BJ (cell line): ENCODE results near the gene ACADSB. TPM values are rescaled to one million over a fixed set of nuclear protein-coding genes. Genes with fewer than 3 reads are reported as not detected.

Source experiments
- CTCF ChIA-PET: fragments of 350-600 bp; formaldehyde crosslinking; extraction: SDS; loops from one replicate; lab custom pipeline; 2021; ENCODE audit warnings: antibody characterized with exemption, inconsistent platforms; lab: Yijun Ruan, JAX
- POLR2A ChIA-PET: fragments of 300-600 bp; sonication (Branson Sonifier 250); formaldehyde crosslinking; extraction: SDS; loops from one replicate; lab custom pipeline; 2021; ENCODE audit warnings: antibody characterized with exemption; lab: Charles Lee
- DNase-seq: peaks from one replicate; pipeline ENCODE4 v3.0.0-alpha.2; 2011; ENCODE audit warnings: low read depth
- H3K27me3 ChIP-seq: 2 replicates; pipeline ENCODE4 v1.6.0; 2011; ENCODE audit warnings: low read length; ENCODE audit not compliant: control insufficient read depth, insufficient read depth
- H3K36me3 ChIP-seq: 2 replicates; pipeline ENCODE4 v1.5.1; 2011; ENCODE audit warnings: low read length; ENCODE audit not compliant: control insufficient read depth, insufficient read depth
- H3K4me3 ChIP-seq: 2 replicates; pipeline ENCODE4 v1.5.1; 2011; ENCODE audit warnings: low read depth, mild to moderate bottlenecking, control low read depth, low read length
- CTCF ChIP-seq: IDR thresholded peaks from 2 replicates; pipeline ENCODE4 v1.5.1; 2011; ENCODE audit warnings: low read depth, mild to moderate bottlenecking, control low read depth, inconsistent platforms, low read length, moderate library complexity; ENCODE audit not compliant: insufficient read depth
- polyA plus RNA-seq: library from polyadenylated mRNA; depleted of rRNA; stranded (reverse); fragments of >200 nt; gene quantifications from 2 replicates; pipeline ENCODE4 v1.2.3, GENCODE V29; 2011

ACADSB gene
- polyA plus RNA-seq, 1 experiment, result 5.2 TPM

DNA sequence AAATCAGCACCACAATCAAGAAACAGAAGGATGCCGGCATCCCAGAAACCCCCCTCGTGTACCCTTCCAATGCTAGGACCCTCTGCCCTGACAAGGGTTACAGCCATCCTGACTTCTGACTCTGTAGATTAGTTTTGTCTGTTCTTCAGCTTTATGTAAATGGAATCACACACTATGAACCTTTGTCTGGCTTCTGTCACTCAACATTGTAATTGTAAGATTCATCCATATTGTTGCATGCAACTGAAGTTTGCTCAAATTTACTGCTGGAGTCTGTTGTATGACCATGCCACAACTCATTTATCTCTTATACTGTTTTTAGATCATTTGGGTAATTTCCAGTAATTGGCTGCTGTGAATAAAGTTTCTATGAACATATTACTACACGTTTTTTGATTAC is 8.7 kb upstream of the ACADSB start:
- no peak for DNase-seq
- H3K4me3 ChIP-seq, result no peak overlapping the region
- no peaks in the 10 kb centered on the region for H3K27me3 ChIP-seq
- peaks cover 4% of the 10 kb centered on the region for H3K36me3 ChIP-seq
- TF ChIP-seq CTCF, result no peak
- ChIA-PET CTCF (interaction anchor here (0.7 to 1.4 kb wide), 3 partner anchors 8 to 11 kb away, joined by 3 to 5 read pairs (median 4); no protein-coding TSS in a partner anchor), POLR2A (no interaction called here)

GRCh38 chr10:123001370-123001769 is 7.4 kb upstream of the ACADSB start:
- H3K27me3 ChIP-seq, result no peaks in the 10 kb centered on the region
- no peak for DNase-seq
- H3K4me3 ChIP-seq, result no peak overlapping the region
- ChIA-PET POLR2A (no interaction called here), CTCF (no interaction called here)
- H3K36me3 ChIP-seq, result no peaks in the 10 kb centered on the region
- TF ChIP-seq CTCF, result no peak

DNA sequence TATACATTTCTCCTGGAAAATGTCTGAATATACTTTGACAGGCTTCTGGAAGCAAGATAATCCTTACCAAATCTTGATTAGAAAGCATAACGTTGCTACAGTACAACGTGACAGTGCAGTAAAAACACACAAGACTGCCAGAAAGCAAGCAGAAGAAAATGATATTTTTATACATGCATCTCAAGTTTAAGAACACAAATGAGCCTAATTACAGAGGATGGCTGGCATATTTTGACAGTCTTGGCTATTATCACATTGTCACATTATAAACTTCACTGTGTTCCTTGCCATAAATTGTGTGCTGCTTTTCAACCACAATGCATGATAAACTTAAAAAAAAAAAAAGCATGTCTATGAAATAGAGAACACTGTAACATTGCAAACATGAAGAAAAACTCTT is 4.5 kb upstream of the ACADSB start:
- H3K36me3 ChIP-seq, result no peaks in the 10 kb centered on the region
- CTCF ChIA-PET, result interaction anchor here (1.1 to 1.4 kb wide), 3 partner anchors 17 to 22 kb away, joined by 3 read pairs; no protein-coding TSS in a partner anchor
- no peak for DNase-seq

GRCh38 chr10:123007558-123008354 is 1.1 kb upstream of the ACADSB start:
- no peak for TF ChIP-seq CTCF
- peak overlapping the region; percentile 88 for H3K4me3 ChIP-seq
- no peaks in the 10 kb centered on the region for H3K36me3 ChIP-seq
- no peak for DNase-seq
- H3K27me3 ChIP-seq, result no peaks in the 10 kb centered on the region
- ChIA-PET CTCF (interaction anchor here (0.7 to 1.7 kb wide), 5 partner anchors 8 to 27 kb away, joined by 3 to 6 read pairs (median 4); partner anchors contain the start of gene PSTK), POLR2A (interaction anchor here (0.5 kb wide), 1 partner anchor 12 kb away, joined by 7 read pairs; no protein-coding TSS in a partner anchor)

More for the DNA sequence above, 4.5 kb upstream of the ACADSB start:
- POLR2A ChIA-PET, result no interaction called here
- no peak overlapping the region for H3K4me3 ChIP-seq
- TF ChIP-seq CTCF, result no peak
- H3K27me3 ChIP-seq, result no peaks in the 10 kb centered on the region

DNA sequence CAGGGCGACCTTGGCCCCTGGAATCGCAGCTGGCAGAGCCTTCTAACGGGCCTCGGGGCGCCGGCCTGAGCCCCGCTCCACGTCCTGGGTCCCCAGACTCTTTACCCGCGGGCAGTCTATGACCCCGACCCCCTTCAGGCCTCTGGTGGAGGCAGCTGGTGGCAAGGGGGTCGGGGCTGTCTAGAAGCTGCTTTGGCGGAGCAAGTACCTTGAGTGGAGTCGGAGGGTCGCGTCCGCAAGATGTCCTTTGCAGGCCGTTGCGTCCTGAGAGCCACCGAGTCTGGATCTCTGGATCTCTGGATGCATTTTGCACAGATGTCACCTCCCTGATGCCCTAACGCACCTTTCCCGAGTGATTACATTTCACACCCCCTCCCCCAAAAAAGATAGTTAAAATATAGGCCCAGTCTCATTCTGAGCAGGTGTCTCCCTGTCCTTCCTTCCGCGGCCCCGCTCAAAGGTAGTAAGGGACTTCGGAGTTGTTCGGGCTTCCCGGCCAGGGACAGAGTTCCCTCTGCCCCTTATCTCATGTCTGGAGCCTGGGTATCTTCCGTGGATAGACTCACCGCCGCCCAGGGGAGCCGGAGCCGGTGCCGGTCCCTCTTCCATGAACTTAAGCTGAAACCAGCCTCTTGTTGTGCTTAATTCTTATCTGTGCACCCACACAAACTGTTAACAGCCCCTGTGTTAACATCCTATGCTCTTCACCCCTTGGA is 457 bp downstream of the ACADSB start:
- H3K27me3 ChIP-seq, result no peaks in the 10 kb centered on the region
- TF ChIP-seq CTCF, result no peak
- ChIA-PET POLR2A (no interaction called here), CTCF (no interaction called here)
- DNase-seq, result no peak
- H3K36me3 ChIP-seq, result no peaks in the 10 kb centered on the region
- H3K4me3 ChIP-seq, result peak overlapping the region; percentile 88
